ENCODE measurements around the gene CRACR2A.

The CRACR2A gene

GRCh38 chr12:3601461-3602150 lies 151.3 kb downstream of the CRACR2A start:
- TF ChIP-seq POLR2AphosphoS5 (IDR thresholded peaks at IDR 0.05; ENCODE audit: low read depth, low read length) (no peak), SIN3A (IDR thresholded peaks at IDR 0.05; ENCODE audit: borderline replicate concordance, insufficient read depth, low read length) (no peak), FOXP2 (optimal IDR thresholded peaks at IDR 0.05; ENCODE audit: borderline replicate concordance, extremely low read depth, extremely low read length, insufficient read depth) (no peak), TAF1 (IDR thresholded peaks at IDR 0.05; ENCODE audit: borderline replicate concordance, insufficient read depth, low read length) (no peak)
- TF ChIP-seq, protein P1, sequence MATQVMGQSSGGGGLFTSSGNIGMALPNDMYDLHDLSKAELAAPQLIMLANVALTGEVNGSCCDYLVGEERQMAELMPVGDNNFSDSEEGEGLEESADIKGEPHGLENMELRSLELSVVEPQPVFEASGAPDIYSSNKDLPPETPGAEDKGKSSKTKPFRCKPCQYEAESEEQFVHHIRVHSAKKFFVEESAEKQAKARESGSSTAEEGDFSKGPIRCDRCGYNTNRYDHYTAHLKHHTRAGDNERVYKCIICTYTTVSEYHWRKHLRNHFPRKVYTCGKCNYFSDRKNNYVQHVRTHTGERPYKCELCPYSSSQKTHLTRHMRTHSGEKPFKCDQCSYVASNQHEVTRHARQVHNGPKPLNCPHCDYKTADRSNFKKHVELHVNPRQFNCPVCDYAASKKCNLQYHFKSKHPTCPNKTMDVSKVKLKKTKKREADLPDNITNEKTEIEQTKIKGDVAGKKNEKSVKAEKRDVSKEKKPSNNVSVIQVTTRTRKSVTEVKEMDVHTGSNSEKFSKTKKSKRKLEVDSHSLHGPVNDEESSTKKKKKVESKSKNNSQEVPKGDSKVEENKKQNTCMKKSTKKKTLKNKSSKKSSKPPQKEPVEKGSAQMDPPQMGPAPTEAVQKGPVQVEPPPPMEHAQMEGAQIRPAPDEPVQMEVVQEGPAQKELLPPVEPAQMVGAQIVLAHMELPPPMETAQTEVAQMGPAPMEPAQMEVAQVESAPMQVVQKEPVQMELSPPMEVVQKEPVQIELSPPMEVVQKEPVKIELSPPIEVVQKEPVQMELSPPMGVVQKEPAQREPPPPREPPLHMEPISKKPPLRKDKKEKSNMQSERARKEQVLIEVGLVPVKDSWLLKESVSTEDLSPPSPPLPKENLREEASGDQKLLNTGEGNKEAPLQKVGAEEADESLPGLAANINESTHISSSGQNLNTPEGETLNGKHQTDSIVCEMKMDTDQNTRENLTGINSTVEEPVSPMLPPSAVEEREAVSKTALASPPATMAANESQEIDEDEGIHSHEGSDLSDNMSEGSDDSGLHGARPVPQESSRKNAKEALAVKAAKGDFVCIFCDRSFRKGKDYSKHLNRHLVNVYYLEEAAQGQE (IDR thresholded peaks at IDR 0.05; ENCODE audit: insufficient read depth in 1 of 2, low read depth in 2 of 2, low read length in 2 of 2): no peak

GRCh38 chr12:3600951-3601350 lies 152.0 kb downstream of the CRACR2A start:
- no peak for TF ChIP-seq FOXP2 (optimal IDR thresholded peaks at IDR 0.05; ENCODE audit: borderline replicate concordance, extremely low read depth, extremely low read length, insufficient read depth)
- TF ChIP-seq, protein P1 (IDR thresholded peaks at IDR 0.05; ENCODE audit: insufficient read depth in 1 of 2, low read depth in 2 of 2, low read length in 2 of 2): no peak
- TF ChIP-seq TAF1 (IDR thresholded peaks at IDR 0.05; ENCODE audit: borderline replicate concordance, insufficient read depth, low read length): no peak
- TF ChIP-seq SIN3A (IDR thresholded peaks at IDR 0.05; ENCODE audit: borderline replicate concordance, insufficient read depth, low read length): no peak
- TF ChIP-seq POLR2AphosphoS5 (IDR thresholded peaks at IDR 0.05; ENCODE audit: low read depth, low read length): no peak

GRCh38 chr12:3600039-3600720 lies 152.7 kb downstream of the CRACR2A start:
- TF ChIP-seq FOXP2 (optimal IDR thresholded peaks at IDR 0.05; ENCODE audit: borderline replicate concordance, extremely low read depth, extremely low read length, insufficient read depth) (no peak), SIN3A (IDR thresholded peaks at IDR 0.05; ENCODE audit: borderline replicate concordance, insufficient read depth, low read length) (no peak), TAF1 (IDR thresholded peaks at IDR 0.05; ENCODE audit: borderline replicate concordance, insufficient read depth, low read length) (no peak), POLR2AphosphoS5 (IDR thresholded peaks at IDR 0.05; ENCODE audit: low read depth, low read length) (no peak)
- TF ChIP-seq, protein P1 (IDR thresholded peaks at IDR 0.05; ENCODE audit: insufficient read depth in 1 of 2, low read depth in 2 of 2, low read length in 2 of 2): no peak

DNA sequence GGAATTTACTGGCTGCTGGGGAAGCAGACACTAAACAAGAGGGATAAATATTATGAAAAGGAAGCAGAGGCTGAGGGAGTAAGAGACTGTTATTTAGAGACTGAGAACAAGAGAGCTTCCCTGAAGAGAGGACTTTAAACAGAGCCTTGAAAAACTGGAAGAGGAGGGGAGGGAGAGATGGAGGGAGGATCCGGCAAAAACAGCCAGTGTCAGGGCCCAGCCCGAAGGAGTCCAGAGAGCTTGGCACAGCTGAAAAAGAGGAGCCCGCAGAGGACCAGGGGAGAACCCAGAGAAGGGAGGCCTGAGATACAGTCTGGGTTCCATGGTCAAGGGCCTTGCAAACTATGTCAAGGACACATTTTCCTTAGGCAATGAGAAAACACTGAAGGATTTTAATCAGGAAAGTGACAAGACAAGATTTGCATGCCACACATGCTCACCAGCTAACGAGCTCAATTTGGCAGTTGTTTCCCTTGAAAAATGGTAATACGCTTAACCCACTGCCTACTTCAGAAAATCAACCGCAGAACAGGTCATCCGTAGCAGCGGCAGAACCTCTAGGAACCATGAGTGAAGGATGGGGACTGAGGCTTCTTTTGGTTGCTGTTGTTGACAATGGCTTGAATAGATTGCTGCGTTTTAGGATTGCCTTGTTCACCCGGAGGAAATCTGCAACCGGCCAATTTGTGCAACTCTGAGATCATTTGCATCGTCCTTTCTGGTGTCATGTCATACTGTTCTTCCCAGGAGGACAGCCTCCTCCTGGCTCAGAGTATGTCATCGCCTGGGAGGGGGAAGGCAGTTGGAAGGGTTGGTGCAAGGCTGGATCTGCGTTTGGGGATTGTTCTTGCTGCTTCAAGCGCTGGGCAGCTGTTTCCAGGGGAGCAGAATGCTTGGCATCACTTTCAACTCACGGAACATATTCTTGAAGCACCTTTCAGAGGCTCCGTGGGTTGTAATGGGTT lies 153.7 kb downstream of the CRACR2A start:
- TF ChIP-seq TAF1 (IDR thresholded peaks at IDR 0.05; ENCODE audit: borderline replicate concordance, insufficient read depth, low read length) (no peak), FOXP2 (optimal IDR thresholded peaks at IDR 0.05; ENCODE audit: borderline replicate concordance, extremely low read depth, extremely low read length, insufficient read depth) (no peak), POLR2AphosphoS5 (IDR thresholded peaks at IDR 0.05; ENCODE audit: low read depth, low read length) (no peak), SIN3A (IDR thresholded peaks at IDR 0.05; ENCODE audit: borderline replicate concordance, insufficient read depth, low read length) (no peak)
- TF ChIP-seq, protein P1 (IDR thresholded peaks at IDR 0.05; ENCODE audit: insufficient read depth in 1 of 2, low read depth in 2 of 2, low read length in 2 of 2): no peak
